ENCODE results near the gene NFATC3.

DNA sequence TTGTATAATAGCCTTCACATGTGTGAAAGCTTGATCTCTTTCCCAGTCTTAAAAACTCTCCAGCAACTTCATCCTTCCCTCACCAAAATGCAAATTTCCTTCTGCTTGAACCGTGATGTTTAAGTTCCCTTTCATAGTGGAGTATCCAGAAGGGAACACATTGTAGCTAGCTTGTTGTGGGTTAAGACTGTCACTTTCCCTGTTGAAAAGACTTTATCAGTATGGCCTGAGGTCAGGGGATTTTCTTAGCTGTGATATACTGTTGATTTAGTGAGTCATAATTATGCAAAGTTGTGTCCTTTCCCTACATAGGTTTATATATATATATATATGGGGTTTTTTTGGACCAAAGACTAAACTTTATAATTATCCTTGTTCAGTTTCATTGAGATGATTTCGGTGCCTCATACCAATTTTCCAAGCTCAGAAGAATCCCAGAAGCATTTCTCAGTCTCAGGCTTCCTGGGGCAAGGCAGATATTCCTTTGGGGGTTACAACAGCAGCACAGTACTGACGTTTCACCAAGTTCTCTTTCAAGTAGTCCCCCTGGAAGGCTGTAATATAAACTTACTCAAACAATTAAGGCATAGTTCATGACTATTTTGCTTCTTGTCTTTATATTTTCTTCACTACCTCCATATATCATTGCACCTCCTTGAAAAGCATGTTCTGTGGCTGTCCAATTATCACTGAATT, 115.1 kb downstream of the NFATC3 start:
- TF ChIP-seq, protein P1, sequence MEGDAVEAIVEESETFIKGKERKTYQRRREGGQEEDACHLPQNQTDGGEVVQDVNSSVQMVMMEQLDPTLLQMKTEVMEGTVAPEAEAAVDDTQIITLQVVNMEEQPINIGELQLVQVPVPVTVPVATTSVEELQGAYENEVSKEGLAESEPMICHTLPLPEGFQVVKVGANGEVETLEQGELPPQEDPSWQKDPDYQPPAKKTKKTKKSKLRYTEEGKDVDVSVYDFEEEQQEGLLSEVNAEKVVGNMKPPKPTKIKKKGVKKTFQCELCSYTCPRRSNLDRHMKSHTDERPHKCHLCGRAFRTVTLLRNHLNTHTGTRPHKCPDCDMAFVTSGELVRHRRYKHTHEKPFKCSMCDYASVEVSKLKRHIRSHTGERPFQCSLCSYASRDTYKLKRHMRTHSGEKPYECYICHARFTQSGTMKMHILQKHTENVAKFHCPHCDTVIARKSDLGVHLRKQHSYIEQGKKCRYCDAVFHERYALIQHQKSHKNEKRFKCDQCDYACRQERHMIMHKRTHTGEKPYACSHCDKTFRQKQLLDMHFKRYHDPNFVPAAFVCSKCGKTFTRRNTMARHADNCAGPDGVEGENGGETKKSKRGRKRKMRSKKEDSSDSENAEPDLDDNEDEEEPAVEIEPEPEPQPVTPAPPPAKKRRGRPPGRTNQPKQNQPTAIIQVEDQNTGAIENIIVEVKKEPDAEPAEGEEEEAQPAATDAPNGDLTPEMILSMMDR (IDR thresholded peaks at IDR 0.05; ENCODE audit: low read depth, low read length, missing input control): no peak
- TF ChIP-seq, protein P2, sequence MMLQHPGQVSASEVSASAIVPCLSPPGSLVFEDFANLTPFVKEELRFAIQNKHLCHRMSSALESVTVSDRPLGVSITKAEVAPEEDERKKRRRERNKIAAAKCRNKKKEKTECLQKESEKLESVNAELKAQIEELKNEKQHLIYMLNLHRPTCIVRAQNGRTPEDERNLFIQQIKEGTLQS (IDR thresholded peaks at IDR 0.05): no peak
- TF ChIP-seq GABPA (IDR thresholded peaks at IDR 0.05 in 1 of 2, conservative IDR thresholded peaks at IDR 0.05 in 1 of 2) (no peak), RAD21 (IDR thresholded peaks at IDR 0.05) (no peak), SP1 (IDR thresholded peaks at IDR 0.05) (no peak), YY1 (IDR thresholded peaks at IDR 0.05) (no peak)

Measured in liver (tissue), 3 donors.